ACHN (cell line): ENCODE results near the gene CRISPLD2.

Experiments
- DNase-seq: peaks from one replicate; pipeline ENCODE4 v3.0.0-alpha.2; 2015
- in situ Hi-C: cut with HindIII; loops from 2 replicates; pipeline ENCODE4 v1.10.0; 2017; ENCODE audit warnings: low sequenced_read_pairs, low pct_ligation_motif_present, low pct_unique_long_range_greater_than_20kb

The CRISPLD2 gene

DNA sequence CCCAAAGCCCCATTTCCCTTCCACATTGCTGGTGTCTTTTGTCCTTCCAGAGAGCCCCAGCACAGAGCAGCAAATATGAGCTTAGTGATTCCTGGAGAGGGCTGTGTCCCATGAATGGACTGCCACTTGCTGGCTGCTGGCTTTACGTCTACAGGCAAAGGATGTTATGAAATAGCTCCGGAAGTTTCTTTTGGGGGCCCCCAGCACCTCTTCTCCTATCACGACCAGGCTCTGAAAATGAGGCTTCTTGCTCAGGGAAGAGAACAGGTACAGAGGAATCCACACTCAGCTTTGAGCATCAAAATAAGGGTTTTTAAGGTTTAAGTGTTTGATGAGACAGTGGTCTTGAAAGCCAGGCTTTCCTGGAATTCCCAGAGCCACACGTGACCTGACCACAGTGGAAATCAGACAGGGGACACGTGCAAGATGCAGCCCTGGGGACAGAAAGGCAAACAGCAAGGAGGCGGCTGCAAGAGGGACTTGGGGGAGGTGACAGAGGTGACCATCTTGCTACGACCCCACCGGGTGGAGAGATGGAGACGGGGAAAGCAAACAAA is 133.5 kb downstream of the CRISPLD2 start:
- in situ Hi-C loops: loop anchor here (25.0 kb wide), 1 partner anchor 191 kb away; no protein-coding TSS in a partner anchor
- DNase-seq: no peak

DNA sequence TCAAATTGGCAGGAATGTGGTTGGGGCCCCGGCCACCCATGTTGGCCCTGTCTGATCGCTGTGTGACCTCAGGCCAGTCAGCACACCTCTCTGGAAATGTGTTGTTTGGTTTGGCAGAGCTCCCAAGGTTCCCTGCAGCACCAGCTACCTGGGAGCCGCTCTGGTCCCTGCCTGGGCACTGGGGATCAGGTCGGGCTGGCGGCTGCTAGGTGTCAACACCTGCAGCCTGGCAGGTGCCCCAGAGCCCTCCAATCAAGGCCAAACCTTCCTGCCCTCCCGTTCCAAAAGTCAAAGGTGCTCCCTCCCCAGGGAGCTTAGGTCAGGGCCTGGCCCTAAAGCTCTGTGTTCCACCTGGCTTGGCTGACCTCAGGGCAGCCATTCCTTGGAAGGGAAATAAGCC is 135.6 kb downstream of the CRISPLD2 start:
- in situ Hi-C loops: loop anchor here (25.0 kb wide), 1 partner anchor 193 kb away; no protein-coding TSS in a partner anchor

DNA sequence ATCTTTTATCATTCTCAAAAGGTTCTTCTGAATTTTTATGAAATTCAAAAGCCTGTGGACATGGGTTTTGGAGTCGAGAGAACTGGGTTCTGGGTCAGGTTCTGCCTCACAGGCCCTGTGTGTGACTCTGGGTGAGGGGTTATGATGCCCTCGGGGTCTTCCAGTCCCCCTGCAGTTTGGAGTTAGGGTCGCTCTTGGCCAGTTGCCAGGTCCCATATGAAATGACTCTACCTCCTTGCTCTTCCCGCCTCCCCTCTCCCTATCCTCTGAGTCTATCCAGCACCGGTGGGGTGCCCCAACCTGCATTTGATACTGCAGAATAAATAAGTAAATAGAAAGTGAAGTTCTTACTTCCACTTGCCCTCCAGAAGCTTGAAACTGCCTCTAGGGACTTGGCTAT is 137.4 kb downstream of the CRISPLD2 start:
- DNase-seq: no peak
- in situ Hi-C loops: loop anchor here (25.0 kb wide), 1 partner anchor 195 kb away; no protein-coding TSS in a partner anchor

More for the DNA sequence above, 135.6 kb downstream of the CRISPLD2 start:
- DNase-seq: no peak

DNA sequence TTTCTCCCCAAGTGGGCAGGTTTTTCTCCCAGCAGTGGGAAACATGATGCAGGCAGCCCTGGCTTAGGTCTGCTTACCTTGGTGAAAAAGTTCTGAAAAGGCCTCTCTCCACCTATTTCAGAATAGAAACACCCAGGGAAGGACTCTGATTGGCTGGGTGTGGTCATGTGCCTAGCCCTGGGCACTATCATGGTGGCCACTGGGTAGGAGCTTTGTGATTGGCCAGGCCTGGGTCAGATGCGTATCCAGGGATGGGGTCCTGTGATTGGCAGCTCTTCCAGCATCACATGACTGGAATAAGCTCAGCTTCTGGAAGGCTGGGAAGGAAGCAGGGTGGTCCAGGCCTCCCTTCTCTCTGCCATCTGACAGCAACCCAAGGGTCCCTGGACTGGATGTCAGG is 138.0 kb downstream of the CRISPLD2 start:
- in situ Hi-C loops: loop anchor here (25.0 kb wide), 1 partner anchor 195 kb away; no protein-coding TSS in a partner anchor
- no peak for DNase-seq
